AG10803 (cell line): ENCODE measurements around the gene CTTN.

Experiments used
- DNase-seq: peaks from one replicate; pipeline ENCODE4 v3.0.0; 2010; ENCODE audit warnings: low read depth
- H3K4me3 ChIP-seq: 2 replicates; pipeline ENCODE4 v1.5.1; 2011; ENCODE audit warnings: mild to moderate bottlenecking, low read length, control low read depth
- TF ChIP-seq, protein P1 (sequence below): conservative IDR thresholded peaks from 2 replicates; pipeline ENCODE4 v1.5.1; 2011; ENCODE audit warnings: mild to moderate bottlenecking, low read length, control low read depth, inconsistent platforms

The CTTN gene

GRCh38 chr11:70462818-70463477, 64.6 kb downstream of the CTTN start:
- no peak for DNase-seq
- H3K4me3 ChIP-seq: no peak overlapping the region
- TF ChIP-seq, protein P1, sequence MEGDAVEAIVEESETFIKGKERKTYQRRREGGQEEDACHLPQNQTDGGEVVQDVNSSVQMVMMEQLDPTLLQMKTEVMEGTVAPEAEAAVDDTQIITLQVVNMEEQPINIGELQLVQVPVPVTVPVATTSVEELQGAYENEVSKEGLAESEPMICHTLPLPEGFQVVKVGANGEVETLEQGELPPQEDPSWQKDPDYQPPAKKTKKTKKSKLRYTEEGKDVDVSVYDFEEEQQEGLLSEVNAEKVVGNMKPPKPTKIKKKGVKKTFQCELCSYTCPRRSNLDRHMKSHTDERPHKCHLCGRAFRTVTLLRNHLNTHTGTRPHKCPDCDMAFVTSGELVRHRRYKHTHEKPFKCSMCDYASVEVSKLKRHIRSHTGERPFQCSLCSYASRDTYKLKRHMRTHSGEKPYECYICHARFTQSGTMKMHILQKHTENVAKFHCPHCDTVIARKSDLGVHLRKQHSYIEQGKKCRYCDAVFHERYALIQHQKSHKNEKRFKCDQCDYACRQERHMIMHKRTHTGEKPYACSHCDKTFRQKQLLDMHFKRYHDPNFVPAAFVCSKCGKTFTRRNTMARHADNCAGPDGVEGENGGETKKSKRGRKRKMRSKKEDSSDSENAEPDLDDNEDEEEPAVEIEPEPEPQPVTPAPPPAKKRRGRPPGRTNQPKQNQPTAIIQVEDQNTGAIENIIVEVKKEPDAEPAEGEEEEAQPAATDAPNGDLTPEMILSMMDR: no peak

DNA sequence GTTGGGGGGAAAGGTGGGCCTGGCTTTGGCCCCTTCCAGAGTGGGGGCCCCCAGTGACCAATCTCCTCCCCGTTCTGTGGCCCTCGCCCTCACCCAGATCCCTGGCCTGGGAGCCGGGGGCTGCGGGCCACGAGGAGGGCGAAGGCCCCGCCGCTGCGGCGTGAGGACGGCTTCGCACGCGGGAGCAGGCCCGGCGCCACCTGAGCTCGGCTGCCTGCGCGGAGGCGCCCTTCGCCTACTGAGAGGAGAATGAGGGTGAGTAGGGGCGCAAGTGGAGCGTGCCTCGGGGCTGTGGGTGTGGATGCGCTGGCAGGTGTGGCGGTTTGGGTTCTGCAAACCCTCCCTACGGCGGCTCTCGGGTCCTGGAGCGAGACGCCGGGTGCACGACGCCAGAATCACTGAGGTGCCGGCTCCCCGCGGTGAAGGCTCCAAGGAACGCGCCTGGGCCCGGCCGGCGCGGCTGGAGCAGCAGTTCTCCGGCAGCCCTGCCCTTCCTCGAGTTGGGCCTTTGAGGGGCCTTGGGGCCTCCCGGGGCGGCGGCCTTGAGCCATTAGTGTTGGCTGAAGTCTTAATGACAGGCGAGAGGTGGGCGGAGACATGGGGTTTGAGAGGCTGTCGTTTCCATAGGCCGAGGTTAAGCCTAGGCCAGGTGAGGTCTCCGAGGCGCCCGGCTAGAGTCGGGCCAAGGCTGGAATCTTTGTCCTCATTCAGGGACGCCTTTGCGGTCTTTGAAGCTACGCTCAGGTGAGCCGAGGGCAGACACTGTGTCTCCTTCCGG, 65.3 kb downstream of the CTTN start:
- H3K4me3 ChIP-seq: no peak overlapping the region
- TF ChIP-seq, protein P1: no peak
- DNase-seq: no peak

- TF ChIP-seq, protein P1: no peak
- no peak overlapping the region for H3K4me3 ChIP-seq
- DNase-seq: no peak
These were observed 66.4 kb downstream of the CTTN start for GRCh38 chr11:70464509-70465361.

DNA sequence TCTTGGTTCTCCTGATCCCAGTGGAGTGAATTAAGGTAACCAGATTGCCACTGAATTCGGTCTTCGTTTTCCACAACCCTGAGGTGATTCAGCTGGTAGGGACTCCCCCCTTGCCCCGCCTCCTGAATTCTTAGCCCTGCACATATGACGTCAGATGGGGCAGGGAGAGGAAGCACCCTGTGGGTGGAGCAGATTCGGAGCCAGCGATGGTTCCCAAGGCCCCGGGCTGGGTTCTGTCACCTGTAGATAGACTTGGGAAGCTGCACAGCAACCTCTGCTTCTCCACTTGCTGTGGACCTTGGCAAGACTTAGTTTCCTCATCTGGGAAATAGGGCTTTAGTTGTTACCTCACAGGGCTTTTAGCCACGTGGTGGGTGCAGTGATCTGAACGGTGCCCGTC, 67.8 kb downstream of the CTTN start:
- TF ChIP-seq, protein P1: no peak
- no peak overlapping the region for H3K4me3 ChIP-seq
- DNase-seq: no peak

- H3K4me3 ChIP-seq: no peak overlapping the region
- no peak for DNase-seq
- TF ChIP-seq, protein P1: no peak
These were observed 68.3 kb downstream of the CTTN start for GRCh38 chr11:70466596-70466995.

DNA sequence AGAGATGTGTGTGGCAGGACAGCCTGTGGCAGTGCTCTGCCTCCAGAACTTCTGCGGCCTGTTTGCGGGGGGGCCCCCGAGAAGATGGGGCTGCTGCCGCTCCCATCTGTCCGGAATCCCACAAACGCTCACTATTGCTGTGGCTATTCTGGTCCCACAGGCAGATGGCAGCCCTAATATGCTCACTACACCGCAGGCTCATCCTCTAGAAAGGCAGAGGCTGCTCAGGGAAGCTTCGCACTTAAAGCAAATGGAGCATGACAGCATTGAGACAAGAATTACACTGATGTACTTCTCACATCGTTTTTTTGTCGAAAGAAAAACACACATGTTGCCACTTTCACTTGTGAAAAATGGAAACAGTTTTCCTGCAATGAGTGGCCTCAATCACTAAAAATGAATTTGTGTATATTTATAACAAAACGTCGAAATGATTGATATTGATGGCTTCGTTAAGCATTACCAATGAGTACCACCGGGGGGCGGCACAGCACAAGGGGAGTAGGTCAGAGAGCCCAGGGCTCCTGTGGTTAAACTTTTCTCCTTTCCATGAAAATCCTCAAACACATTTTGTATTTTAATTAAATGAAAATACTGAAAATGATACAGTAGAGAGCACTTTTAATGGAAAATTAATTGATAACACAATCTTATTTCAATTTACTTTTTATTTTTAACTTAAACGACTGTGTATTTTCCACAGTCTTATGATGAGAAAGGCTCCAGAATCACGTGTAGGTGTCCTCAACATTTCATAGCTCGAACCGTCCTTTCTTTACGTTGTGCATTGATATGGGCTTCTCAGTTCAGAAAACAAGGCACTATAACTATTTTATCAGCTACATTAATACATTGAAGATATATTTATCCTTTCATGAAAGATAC, 69.1 kb downstream of the CTTN start:
- peak; percentile 33 for DNase-seq
- H3K4me3 ChIP-seq: no peak overlapping the region
- TF ChIP-seq, protein P1: peak; percentile 89
